Esophagus muscularis mucosa (tissue), 4 donors: ENCODE data around the gene KLK3. TPM values are rescaled to one million over a fixed set of nuclear protein-coding genes. Genes with fewer than 3 reads are reported as not detected.

Experiments
- DNase-seq: peaks from one replicate; pipeline ENCODE4 v3.0.0-alpha.2; 2017; ENCODE audit errors: extremely low spot score
- H3K27ac ChIP-seq, 4 donors: fragments of 200-600 bp; sonication (generic); replicated peaks in 1 of 4; 1 replicate in 3 of 4; 2 replicates in 1 of 4; pipeline ENCODE4 v1.5.1; 2016 to 2019; ENCODE audit warnings: mild to moderate bottlenecking in 1 of 4
- H3K27me3 ChIP-seq, 4 donors: fragments of 200-600 bp; sonication (generic); one replicate each; pipeline versions ENCODE4 v1.5.1 to v1.6.0; 2016 to 2019
- H3K36me3 ChIP-seq, 4 donors: fragments of 200-600 bp; sonication (generic); one replicate each; pipeline ENCODE4 v1.5.1; 2016 to 2019
- H3K4me1 ChIP-seq, 4 donors: fragments of 200-600 bp; sonication (generic); one replicate each; pipeline ENCODE4 v1.5.1; 2016 to 2019
- H3K4me3 ChIP-seq, 4 donors: fragments of 200-600 bp; sonication (generic); 1 replicate in 2 of 4; 2 replicates in 2 of 4; pipeline ENCODE4 v1.5.1; 2016 to 2019; ENCODE audit warnings: mild to moderate bottlenecking in 4 of 4, moderate library complexity in 1 of 4
- H3K9me3 ChIP-seq, 4 donors: fragments of 200-600 bp; sonication (generic); 1 replicate in 3 of 4; 2 replicates in 1 of 4; pipeline ENCODE4 v1.5.1; 2016 to 2019
- CTCF ChIP-seq, 3 experiments: fragments of 200-600 bp in 2 of 3; fragments of 450-650 bp in 1 of 3; sonication (generic) in 2 of 3; IDR thresholded peaks; one replicate each; pipeline ENCODE4 v1.5.1; 2017 to 2019; ENCODE audit warnings: antibody characterized with exemption in 3 of 3, mild to moderate bottlenecking in 2 of 3, moderate library complexity in 1 of 3
- EP300 ChIP-seq: sonication (generic); formaldehyde crosslinking; IDR thresholded peaks from one replicate; pipeline ENCODE4 v1.6.1; 2017; ENCODE audit warnings: antibody characterized with exemption
- POLR2A ChIP-seq: fragments of 450-650 bp; IDR thresholded peaks from one replicate; pipeline ENCODE4 v1.6.1; 2017; ENCODE audit warnings: antibody characterized with exemption, moderate library complexity, mild to moderate bottlenecking, low read depth
- POLR2AphosphoS5 ChIP-seq, 2 donors: sonication (generic); formaldehyde crosslinking; IDR thresholded peaks; one replicate each; pipeline ENCODE4 v1.6.1; 2017; ENCODE audit warnings: antibody characterized with exemption in 2 of 2
- WGBS: methylation state at CpG from one replicate; pipeline ENCODE4 v1.1.5; 2018; 5-methylcytosine and 5-hydroxymethylcytosine counted together
- intact Hi-C: fragments of 100-400 bp; cut with DNase I; formaldehyde crosslinking; loops from one replicate; pipeline ENCODE4 v1.15.1; 2023
- total RNA-seq, 4 donors: library from RNA; depleted of rRNA; stranded (reverse); fragments of >200 nt; gene quantifications; one replicate each; pipeline versions ENCODE4 v1.1.0 to v1.2.1, GENCODE V29; 2016

Gene KLK3
- total RNA-seq, 4 donors from 2014 or later = not detected

GRCh38 chr19:50829801-50830200 lies 24.9 kb upstream of the KLK3 start:
- Histone ChIP-seq H3K4me3 (no peak overlapping the region), H3K36me3 (no peaks in the 10 kb centered on the region), H3K27ac (no peak overlapping the region), H3K4me1 (no peaks in the 10 kb centered on the region), H3K27me3 (peaks cover 0 to 66% (median 6%) of the 10 kb centered on the region in 4 donors), H3K9me3 (no peaks in the 10 kb centered on the region)
- intact Hi-C loops = no loop called here
- DNase-seq = no peak
- no peak for TF ChIP-seq CTCF (IDR thresholded peaks at IDR 0.05)
- TF ChIP-seq EP300 = no peak
- no peak for TF ChIP-seq POLR2AphosphoS5 (IDR thresholded peaks at IDR 0.05)
- no peak for TF ChIP-seq POLR2A
- 65% methylated on average over 5 of the region's 5 CpGs for WGBS

GRCh38 chr19:50830266-50831025 lies 24.3 kb upstream of the KLK3 start:
- peaks cover 4 to 6% (median 4%) of the 10 kb centered on the region in 4 donors for H3K4me1 ChIP-seq
- no peaks in the 10 kb centered on the region for H3K36me3 ChIP-seq
- DNase-seq = no peak
- peaks cover 0 to 72% (median 6%) of the 10 kb centered on the region in 4 donors for H3K27me3 ChIP-seq
- 51% methylated on average over 17 of the region's 17 CpGs for WGBS
- no peak for TF ChIP-seq POLR2A
- no peak for TF ChIP-seq EP300
- TF ChIP-seq CTCF (IDR thresholded peaks at IDR 0.05) = no peak
- TF ChIP-seq POLR2AphosphoS5 (IDR thresholded peaks at IDR 0.05) = no peak
- no peak overlapping the region for H3K27ac ChIP-seq
- intact Hi-C loops = no loop called here
- H3K4me3 ChIP-seq = no peak overlapping the region
- no peaks in the 10 kb centered on the region for H3K9me3 ChIP-seq

- Histone ChIP-seq H3K9me3 (no peaks in the 10 kb centered on the region), H3K27me3 (peaks cover 0 to 78% (median 6%) of the 10 kb centered on the region in 4 donors), H3K4me3 (no peak overlapping the region), H3K4me1 (peaks cover 7 to 11% (median 10%) of the 10 kb centered on the region in 4 donors), H3K27ac (no peak overlapping the region), H3K36me3 (no peaks in the 10 kb centered on the region)
- WGBS = no CpG with 5 or more reads among the region's 7 CpGs
- no peak for TF ChIP-seq CTCF (IDR thresholded peaks at IDR 0.05)
- no peak for TF ChIP-seq POLR2AphosphoS5 (IDR thresholded peaks at IDR 0.05)
- no peak for TF ChIP-seq EP300
- TF ChIP-seq POLR2A = no peak
- intact Hi-C loops = no loop called here
- DNase-seq = no peak
Measured at GRCh38 chr19:50831026-50831396, 23.7 kb upstream of the KLK3 start.

- no peak overlapping the region for H3K27ac ChIP-seq
- intact Hi-C loops = no loop called here
- H3K4me3 ChIP-seq = no peak overlapping the region
- no peaks in the 10 kb centered on the region for H3K9me3 ChIP-seq
- peaks cover 7 to 20% (median 14%) of the 10 kb centered on the region in 4 donors for H3K4me1 ChIP-seq
- no peak for DNase-seq
- no peaks in the 10 kb centered on the region for H3K36me3 ChIP-seq
- peaks cover 0 to 78% (median 3%) of the 10 kb centered on the region in 4 donors for H3K27me3 ChIP-seq
- WGBS = 78% methylated on average over 8 of the region's 8 CpGs
- TF ChIP-seq POLR2AphosphoS5 (IDR thresholded peaks at IDR 0.05) (no peak), CTCF (IDR thresholded peaks at IDR 0.05) (no peak)
Measured at GRCh38 chr19:50832666-50833065, 22.0 kb upstream of the KLK3 start.
